NCI-H510A (cell line): ENCODE measurements around the gene SORCS1.

Experiments used
- DNase-seq: peaks from one replicate; lab custom pipeline; 2025; lab: John Stamatoyannopoulos, UW

The SORCS1 gene

GRCh38 chr10:106992055-106992454 lies 172.5 kb downstream of the SORCS1 start:
- no peak for DNase-seq

DNA sequence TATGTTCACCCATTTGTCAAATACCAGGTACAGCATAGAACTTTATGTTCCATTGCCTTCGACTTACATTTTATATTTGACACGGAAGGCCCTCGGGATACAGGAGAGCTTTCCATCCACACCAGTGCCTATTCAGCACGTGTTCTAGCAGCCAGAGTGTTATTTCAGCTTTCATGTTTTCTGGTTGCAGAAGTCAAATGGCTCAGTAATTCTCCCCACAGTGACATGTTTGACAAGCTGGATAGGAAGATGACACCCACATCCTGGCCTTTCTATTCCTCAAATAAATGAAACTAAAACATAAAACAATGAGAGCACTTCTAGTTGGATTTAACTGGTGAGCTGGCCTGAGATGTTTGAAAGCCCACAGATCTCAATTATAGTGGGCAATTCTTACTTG lies 173.4 kb downstream of the SORCS1 start:
- DNase-seq: no peak

DNA sequence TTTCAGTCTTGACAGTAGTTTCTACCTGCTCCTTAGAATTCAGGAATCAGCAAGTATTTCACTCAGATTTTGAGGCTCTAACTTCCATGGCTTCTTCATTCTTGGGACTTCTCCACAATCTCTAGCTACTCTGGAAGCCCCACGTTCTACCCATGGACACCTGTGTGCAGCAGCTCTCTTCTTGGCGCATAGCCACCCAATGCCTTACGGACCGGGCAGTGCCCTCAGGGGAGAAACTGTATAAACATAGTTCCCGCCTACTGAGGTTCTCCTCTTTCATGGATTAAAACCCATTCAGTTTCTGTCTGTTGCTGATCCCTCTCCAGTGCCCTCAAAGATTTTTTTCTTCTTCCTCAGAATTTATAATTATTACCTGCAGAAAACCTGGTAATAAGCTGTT lies 177.1 kb downstream of the SORCS1 start:
- no peak for DNase-seq

- DNase-seq: no peak
These were observed 182.2 kb downstream of the SORCS1 start for GRCh38 chr10:106982268-106982667.

DNA sequence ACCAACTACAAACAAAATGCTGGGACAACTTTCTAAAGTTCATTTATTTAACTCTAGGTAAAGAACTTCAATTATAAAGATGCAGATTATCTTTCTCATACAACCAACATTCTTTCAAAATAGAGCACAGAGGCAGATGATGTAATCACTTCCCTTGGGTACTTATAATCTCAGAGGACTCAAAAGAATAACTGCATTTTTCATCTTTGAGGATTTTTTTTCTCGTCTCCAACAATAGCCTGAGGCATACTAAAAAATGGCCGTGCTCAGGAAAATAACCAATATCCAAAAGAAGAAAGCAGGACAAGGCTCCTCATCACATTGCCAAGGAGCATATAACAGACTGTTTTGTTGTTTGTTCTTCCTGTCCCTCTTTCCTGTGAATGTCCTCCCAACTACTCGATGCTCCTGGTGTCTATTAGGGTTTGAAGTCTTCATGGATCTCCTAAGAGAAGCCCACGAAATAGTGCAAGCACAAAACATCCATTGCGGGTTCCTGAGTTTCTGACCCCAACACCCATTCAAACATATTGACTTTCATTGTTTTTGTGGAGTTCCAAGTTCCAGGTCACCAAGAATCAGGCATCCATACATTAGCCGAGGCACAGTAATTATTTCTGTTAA lies 182.9 kb downstream of the SORCS1 start:
- DNase-seq: no peak

GRCh38 chr10:106980495-106981451 lies 183.7 kb downstream of the SORCS1 start:
- no peak for DNase-seq

DNA sequence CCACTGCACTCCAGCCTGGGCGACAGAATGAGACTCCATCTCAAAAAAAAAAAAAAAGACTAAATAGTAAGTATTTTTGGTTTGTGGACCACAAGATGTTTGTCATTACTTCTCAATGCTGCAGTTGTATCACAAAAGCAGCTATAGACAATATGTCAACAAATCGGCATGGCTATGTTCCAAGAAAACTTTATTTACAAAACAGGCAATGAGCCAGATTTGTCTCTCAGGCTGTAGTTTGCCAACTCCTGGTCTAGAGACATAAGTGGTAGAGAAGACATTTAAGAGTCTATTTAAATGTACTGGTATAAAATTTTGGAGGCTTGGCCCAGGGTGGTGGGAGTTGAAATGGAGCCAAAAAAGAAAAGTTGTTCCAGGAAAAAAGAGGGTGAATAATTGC lies 185.8 kb downstream of the SORCS1 start:
- no peak for DNase-seq

- no peak for DNase-seq
These were observed 190.8 kb downstream of the SORCS1 start for GRCh38 chr10:106973716-106974115.

GRCh38 chr10:106973288-106973687 lies 191.2 kb downstream of the SORCS1 start:
- DNase-seq: no peak

- DNase-seq: no peak
These were observed 192.1 kb downstream of the SORCS1 start for GRCh38 chr10:106972381-106972780.

DNA sequence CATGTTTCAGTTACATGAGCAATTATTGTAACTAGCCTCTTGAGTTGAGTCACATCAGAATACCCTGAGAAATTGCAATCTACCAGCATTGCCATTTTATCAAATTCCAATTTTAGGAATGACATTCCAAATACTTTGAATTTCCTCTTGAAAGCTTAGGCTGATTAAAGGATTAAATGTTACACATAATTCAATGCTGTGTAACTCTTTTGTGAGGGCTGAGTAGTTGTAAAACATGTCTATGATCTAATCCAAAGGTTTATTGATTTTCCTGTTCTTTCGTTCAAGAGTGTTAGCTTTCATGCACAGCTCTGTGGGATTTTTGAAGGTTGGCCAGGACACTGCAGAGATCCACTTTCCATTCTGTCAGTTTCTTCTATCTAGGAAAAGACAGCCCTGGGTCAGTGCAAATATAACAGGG lies 193.1 kb downstream of the SORCS1 start:
- no peak for DNase-seq

GRCh38 chr10:106967452-106967851 lies 197.1 kb downstream of the SORCS1 start:
- DNase-seq: no peak

- no peak for DNase-seq
These were observed 203.7 kb downstream of the SORCS1 start for GRCh38 chr10:106960812-106961211.

DNA sequence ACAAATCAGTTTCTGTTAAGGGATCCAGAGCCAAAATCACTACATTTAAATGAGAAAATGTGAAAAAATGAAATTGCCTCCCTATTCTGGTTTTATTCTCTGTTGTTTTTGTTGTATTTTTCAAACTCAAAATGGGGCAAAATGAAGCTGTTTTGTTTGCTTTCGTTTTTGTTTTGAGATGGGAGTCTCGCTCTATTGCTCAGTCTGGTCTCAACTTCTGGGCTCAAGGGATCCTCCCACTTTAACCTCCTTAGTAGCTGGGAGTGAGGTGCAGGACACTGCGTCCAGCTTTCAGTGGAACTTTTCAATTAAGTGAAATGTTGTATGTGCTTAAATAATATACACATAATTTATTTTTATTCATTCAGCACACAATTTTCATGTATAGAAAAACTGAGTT lies 205.0 kb downstream of the SORCS1 start:
- no peak for DNase-seq

DNA sequence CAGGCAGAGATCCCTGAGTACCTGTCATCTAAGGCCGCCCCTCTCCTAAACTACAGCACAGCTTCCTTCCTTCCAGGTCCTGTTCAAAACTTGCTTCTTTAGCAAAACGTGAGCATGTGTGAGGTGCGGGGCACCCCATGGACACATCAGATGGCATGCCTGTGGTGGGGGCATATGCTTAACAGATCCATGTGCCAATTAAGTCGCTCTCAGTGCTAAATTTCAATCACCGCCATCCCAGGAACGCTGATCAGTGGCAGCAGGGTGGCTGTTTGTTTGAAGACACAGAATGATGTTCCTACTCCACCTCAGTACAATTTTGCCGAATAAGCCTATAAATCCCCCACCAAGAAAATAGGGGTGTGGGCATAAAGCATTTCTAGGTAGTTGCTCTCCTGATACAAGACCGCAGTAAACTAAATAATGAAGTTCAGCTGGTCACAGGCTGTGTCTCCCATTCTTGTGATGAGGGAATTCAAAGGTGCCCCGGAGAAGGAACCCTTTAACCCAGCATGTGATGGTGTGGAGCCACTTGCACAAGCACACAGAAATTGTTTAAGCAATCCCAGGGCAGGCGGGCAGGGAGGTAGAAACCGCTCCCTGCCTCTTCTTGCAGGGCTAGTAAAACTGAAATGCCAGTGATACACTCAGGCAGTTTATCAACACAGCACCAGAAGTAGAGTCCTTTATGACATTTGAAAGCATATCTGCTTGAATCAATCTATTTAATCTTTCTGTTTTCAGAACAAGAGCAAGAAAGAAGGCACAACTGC lies 205.7 kb downstream of the SORCS1 start:
- no peak for DNase-seq

GRCh38 chr10:106957823-106958588 lies 206.5 kb downstream of the SORCS1 start:
- DNase-seq: no peak

GRCh38 chr10:106956216-106956915 lies 208.1 kb downstream of the SORCS1 start:
- no peak for DNase-seq

GRCh38 chr10:106955133-106955532 lies 209.4 kb downstream of the SORCS1 start:
- no peak for DNase-seq

GRCh38 chr10:106952033-106952432 lies 212.5 kb downstream of the SORCS1 start:
- DNase-seq: no peak

- DNase-seq: no peak
These were observed 214.6 kb downstream of the SORCS1 start for GRCh38 chr10:106949680-106950478.
